Measurements from ENCODE around the gene BANK1.

DNA sequence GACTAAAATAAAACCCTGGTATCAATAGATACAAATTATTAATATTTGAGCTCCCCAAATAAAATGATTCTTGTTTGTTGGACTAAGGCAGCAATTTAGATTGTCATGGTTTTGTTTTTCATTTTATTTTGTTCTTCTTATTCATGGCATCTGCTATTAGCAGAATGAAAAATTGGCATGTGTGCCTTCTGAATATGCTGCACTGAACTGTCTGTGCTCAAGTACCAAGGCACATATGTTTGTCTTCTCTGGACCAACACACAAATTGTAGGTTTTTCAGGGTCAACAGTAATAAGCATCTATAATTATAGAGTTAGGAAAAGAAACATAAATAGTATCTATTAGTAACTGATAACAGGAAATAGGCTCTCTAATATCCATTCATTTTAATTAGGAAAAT lies 121.1 kb downstream of the BANK1 start:
- TF ChIP-seq, protein P1, sequence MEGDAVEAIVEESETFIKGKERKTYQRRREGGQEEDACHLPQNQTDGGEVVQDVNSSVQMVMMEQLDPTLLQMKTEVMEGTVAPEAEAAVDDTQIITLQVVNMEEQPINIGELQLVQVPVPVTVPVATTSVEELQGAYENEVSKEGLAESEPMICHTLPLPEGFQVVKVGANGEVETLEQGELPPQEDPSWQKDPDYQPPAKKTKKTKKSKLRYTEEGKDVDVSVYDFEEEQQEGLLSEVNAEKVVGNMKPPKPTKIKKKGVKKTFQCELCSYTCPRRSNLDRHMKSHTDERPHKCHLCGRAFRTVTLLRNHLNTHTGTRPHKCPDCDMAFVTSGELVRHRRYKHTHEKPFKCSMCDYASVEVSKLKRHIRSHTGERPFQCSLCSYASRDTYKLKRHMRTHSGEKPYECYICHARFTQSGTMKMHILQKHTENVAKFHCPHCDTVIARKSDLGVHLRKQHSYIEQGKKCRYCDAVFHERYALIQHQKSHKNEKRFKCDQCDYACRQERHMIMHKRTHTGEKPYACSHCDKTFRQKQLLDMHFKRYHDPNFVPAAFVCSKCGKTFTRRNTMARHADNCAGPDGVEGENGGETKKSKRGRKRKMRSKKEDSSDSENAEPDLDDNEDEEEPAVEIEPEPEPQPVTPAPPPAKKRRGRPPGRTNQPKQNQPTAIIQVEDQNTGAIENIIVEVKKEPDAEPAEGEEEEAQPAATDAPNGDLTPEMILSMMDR (IDR thresholded peaks at IDR 0.05; ENCODE audit: low read depth, low read length), result no peak
- TF ChIP-seq POLR2A (IDR thresholded peaks at IDR 0.05; ENCODE audit: extremely low read depth, insufficient read length) (no peak), MYC (IDR thresholded peaks at IDR 0.05; ENCODE audit: low read depth, low read length) (no peak)
- TF ChIP-seq, protein P2, sequence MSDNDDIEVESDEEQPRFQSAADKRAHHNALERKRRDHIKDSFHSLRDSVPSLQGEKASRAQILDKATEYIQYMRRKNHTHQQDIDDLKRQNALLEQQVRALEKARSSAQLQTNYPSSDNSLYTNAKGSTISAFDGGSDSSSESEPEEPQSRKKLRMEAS (IDR thresholded peaks at IDR 0.05; ENCODE audit: low read depth, low read length), result no peak
